HG03575 (cell line): ENCODE measurements around the gene MEX3A.
"Not testable (repeated sequence)": the region's sequence is repeated elsewhere in the genome, so short reads cannot be mapped to it uniquely, and the experiment has no call there.

Experiments
- ATAC-seq: cut with Tn5 transposase; IDR thresholded peaks from one replicate; pipeline ENCODE4 v1.9.1; 2021; ENCODE audit not compliant: unreplicated experiment, insufficient number of reproducible peaks, low FRiP score; ENCODE audit errors: extremely low read depth

The MEX3A gene

GRCh38 chr1:156082309-156083091, at the start of gene MEX3A:
Gene MEX3A (minus strand): TSS chr1:156082465. CDS start chr1:156081998, 467 bp downstream.
- ATAC-seq: no peak

GRCh38 chr1:156130578-156130942, 48.3 kb upstream of the MEX3A start:
- no peak for ATAC-seq

GRCh38 chr1:156129687-156130577, 47.7 kb upstream of the MEX3A start:
- no peak for ATAC-seq

GRCh38 chr1:156128654-156129597, 46.7 kb upstream of the MEX3A start:
- no peak for ATAC-seq

GRCh38 chr1:156128308-156128653, 46.0 kb upstream of the MEX3A start:
- ATAC-seq: no peak

- ATAC-seq: no peak
Observed at GRCh38 chr1:156126630-156127534, 44.6 kb upstream of the MEX3A start.

GRCh38 chr1:156126043-156126629, 43.9 kb upstream of the MEX3A start:
- ATAC-seq: no peak

GRCh38 chr1:156125544-156125943, 43.3 kb upstream of the MEX3A start:
- not testable (repeated sequence) for ATAC-seq

- no peak for ATAC-seq
Observed at GRCh38 chr1:156124557-156125483, 42.6 kb upstream of the MEX3A start.

GRCh38 chr1:156123356-156124196, 41.3 kb upstream of the MEX3A start:
- no peak for ATAC-seq

- ATAC-seq: no peak
Observed at GRCh38 chr1:156122519-156123355, 40.5 kb upstream of the MEX3A start.

- no peak for ATAC-seq
Observed at GRCh38 chr1:156122086-156122485, 39.8 kb upstream of the MEX3A start.

GRCh38 chr1:156121457-156121856, 39.2 kb upstream of the MEX3A start:
- ATAC-seq: no peak

- ATAC-seq: not testable (repeated sequence)
Observed at GRCh38 chr1:156121005-156121404, 38.7 kb upstream of the MEX3A start.

- ATAC-seq: no peak
Observed at GRCh38 chr1:156120318-156120717, 38.1 kb upstream of the MEX3A start.
